ENCODE results near the gene UQCC2. TPM values are rescaled to one million over a fixed set of nuclear protein-coding genes. Genes with fewer than 3 reads are reported as not detected.

Gene UQCC2
- polyA plus RNA-seq, 1 of the 3 experiments (the other 2 are of a cell fraction) = 59.0 TPM

GRCh38 chr6:33700391-33701050 is 11.0 kb downstream of the UQCC2 start:
- peaks cover 5 to 40% of the 10 kb centered on the region in 2 experiments for H3K36me3 ChIP-seq (replicated peaks in 1 of 2; ENCODE audit: control insufficient read depth in 1 of 2, insufficient read depth in 2 of 2, low read length in 1 of 2)
- no peak overlapping the region for H3K9ac ChIP-seq
- TF ChIP-seq FOSL2 (IDR thresholded peaks at IDR 0.05; ENCODE audit: borderline replicate concordance, low read depth) (no peak), GABPA (IDR thresholded peaks at IDR 0.05; ENCODE audit: low read depth) (no peak), ELF1 (IDR thresholded peaks at IDR 0.05) (no peak), SMC3 (IDR thresholded peaks at IDR 0.05; ENCODE audit: low read depth, low read length) (peak; percentile 80), GATA2 (CRISPR knock-in tag; IDR thresholded peaks at IDR 0.05) (no peak), CTCF (IDR thresholded peaks at IDR 0.05) (peak; percentile 76), TAF1 (IDR thresholded peaks at IDR 0.05; ENCODE audit: borderline replicate concordance, low read depth, low read length) (no peak), TCF12 (IDR thresholded peaks at IDR 0.05) (no peak), IRF3 (IDR thresholded peaks at IDR 0.05; ENCODE audit: low read depth, low read length) (no peak), YY1 (IDR thresholded peaks at IDR 0.05; ENCODE audit: low read depth) (no peak), EZH2phosphoT487 (IDR thresholded peaks at IDR 0.05; ENCODE audit: borderline replicate concordance, low read depth) (no peak), NRF1 (IDR thresholded peaks at IDR 0.05; ENCODE audit: low read depth, low read length) (no peak), MAX (IDR thresholded peaks at IDR 0.05; ENCODE audit: low read depth) (no peak), REST (IDR thresholded peaks at IDR 0.05; ENCODE audit: low read depth, low read length) (no peak), USF2 (IDR thresholded peaks at IDR 0.05; ENCODE audit: borderline replicate concordance, low read depth, low read length) (no peak), PBX3 (IDR thresholded peaks at IDR 0.05) (no peak), FOXJ3 (CRISPR knock-in tag; IDR thresholded peaks at IDR 0.05) (no peak), JUND (IDR thresholded peaks at IDR 0.05) (no peak), CHD2 (IDR thresholded peaks at IDR 0.05; ENCODE audit: low read length, partially characterized antibody) (no peak), POLR2AphosphoS5 (IDR thresholded peaks at IDR 0.05; ENCODE audit: low read depth, low read length) (no peak), SIN3A (IDR thresholded peaks at IDR 0.05; ENCODE audit: borderline replicate concordance, low read depth, low read length) (no peak), USF1 (IDR thresholded peaks at IDR 0.05; ENCODE audit: borderline replicate concordance, low read depth) (no peak), NFIC (IDR thresholded peaks at IDR 0.05; ENCODE audit: borderline replicate concordance) (no peak), RAD21 (IDR thresholded peaks at IDR 0.05; ENCODE audit: low read length) (peak; percentile 78), RXRA (IDR thresholded peaks at IDR 0.05; ENCODE audit: borderline replicate concordance, low read depth) (no peak)

More at GRCh38 chr6:33700391-33701050, 11.0 kb downstream of the UQCC2 start:
- CTCF ChIA-PET = interaction anchor here (0.6 to 9.7 kb wide), 34 partner anchors 10 to 379 kb away, joined by 3 to 188 read pairs (median 5); partner anchors contain the start of genes CUTA, ITPR3, SYNGAP1 and UQCC2
- Histone ChIP-seq H3K27me3 (ENCODE audit: insufficient read depth) (no peaks in the 10 kb centered on the region), H3K79me2 (ENCODE audit: insufficient read depth) (no peaks in the 10 kb centered on the region), H4K20me1 (ENCODE audit: insufficient read depth) (no peaks in the 10 kb centered on the region), H2AFZ (ENCODE audit: low read depth) (no peak overlapping the region), H3K4me3 (ENCODE audit: low read depth in 2 of 2, low read length in 1 of 2) (no peak overlapping the region; a peak in 1 of 4 replicates), H3K9me2 (no peaks in the 10 kb centered on the region), H3F3A (replicated peaks; ENCODE audit: insufficient read depth) (peaks cover 14% of the 10 kb centered on the region), H3K4me1 (ENCODE audit: control insufficient read depth in 1 of 2, insufficient read depth in 2 of 2, low read depth in 1 of 2, low read length in 1 of 2) (peaks cover 20 to 34% of the 10 kb centered on the region in 2 experiments; a peak in 3 of 4 replicates), H3K9me3 (no peaks in the 10 kb centered on the region), H3K4me2 (no peak overlapping the region), H3K27ac (ENCODE audit: low read depth in 2 of 2, low read length in 1 of 2) (no peak overlapping the region; a peak in 1 of 4 replicates)
- DNase-seq = peak; percentile 62
- 65% methylated on average over 9 of the region's 10 CpGs for WGBS (ENCODE audit: low lambda C conversion rate)
- POLR2A ChIA-PET = no interaction called here

All from SK-N-SH (cell line).